Suprapubic skin (tissue), 4 donors: Measurements from ENCODE around the gene RASGEF1C. TPM values are rescaled to one million over a fixed set of nuclear protein-coding genes. Genes with fewer than 3 reads are reported as not detected.
A peak's percentile ranks its signal among the peaks of the same experiment; 100 is the strongest.

Source experiments
- DNase-seq, 2 donors: peaks; one replicate each; pipeline ENCODE4 v3.0.0-alpha.2; 2019; ENCODE audit warnings: low spot score in 2 of 2
- H3K27ac ChIP-seq: fragments of 200-600 bp; sonication (generic); one replicate; pipeline ENCODE4 v1.5.1; 2019
- H3K27me3 ChIP-seq: fragments of 200-600 bp; sonication (generic); one replicate; pipeline ENCODE4 v1.5.1; 2019
- H3K36me3 ChIP-seq: fragments of 200-600 bp; sonication (generic); one replicate; pipeline ENCODE4 v1.5.1; 2019
- H3K4me1 ChIP-seq: fragments of 200-600 bp; sonication (generic); one replicate; pipeline ENCODE4 v1.5.1; 2019
- H3K4me3 ChIP-seq: fragments of 200-600 bp; sonication (generic); one replicate; pipeline ENCODE4 v1.5.1; 2019; ENCODE audit warnings: mild to moderate bottlenecking
- H3K9me3 ChIP-seq: fragments of 200-600 bp; sonication (generic); one replicate; pipeline ENCODE4 v1.5.1; 2019
- CTCF ChIP-seq, 2 donors: fragments of 200-600 bp in 1 of 2; fragments of 450-650 bp in 1 of 2; sonication (generic) in 1 of 2; IDR thresholded peaks; one replicate each; pipeline ENCODE4 v1.5.1; 2016 to 2019; ENCODE audit warnings: antibody characterized with exemption in 2 of 2, mild to moderate bottlenecking in 1 of 2, moderate library complexity in 1 of 2
- EP300 ChIP-seq: sonication (generic); formaldehyde crosslinking; IDR thresholded peaks from one replicate; pipeline ENCODE4 v1.6.1; 2017; ENCODE audit warnings: antibody characterized with exemption
- POLR2A ChIP-seq, 2 donors: fragments of 450-650 bp; IDR thresholded peaks; one replicate each; pipeline ENCODE4 v1.6.1; 2017; ENCODE audit warnings: antibody characterized with exemption in 2 of 2, mild to moderate bottlenecking in 2 of 2, moderate library complexity in 2 of 2
- POLR2AphosphoS5 ChIP-seq, 3 donors: sonication (generic); formaldehyde crosslinking; IDR thresholded peaks; one replicate each; pipeline ENCODE4 v1.6.1; 2017; ENCODE audit warnings: antibody characterized with exemption in 3 of 3
- WGBS: methylation state at CpG from one replicate; pipeline ENCODE4 v1.1.5; 2018; 5-methylcytosine and 5-hydroxymethylcytosine counted together
- total RNA-seq, 4 donors: library from RNA; depleted of rRNA; stranded (reverse); fragments of >200 nt; gene quantifications; one replicate each; pipeline ENCODE4 v1.1.0, GENCODE V29; 2016

RASGEF1C gene
- total RNA-seq, 4 donors from 2014 or later, result 0.64 to 0.89 (median 0.81) TPM

- no peaks in the 10 kb centered on the region for H3K4me1 ChIP-seq
- H3K36me3 ChIP-seq, result no peaks in the 10 kb centered on the region
- TF ChIP-seq POLR2A (IDR thresholded peaks at IDR 0.05), result no peak
- TF ChIP-seq POLR2AphosphoS5 (IDR thresholded peaks at IDR 0.05), result no peak
- no peak for TF ChIP-seq EP300
- no peak for TF ChIP-seq CTCF (IDR thresholded peaks at IDR 0.05)
- H3K9me3 ChIP-seq, result no peaks in the 10 kb centered on the region
- 64% methylated on average over 1 of the region's 6 CpGs for WGBS
- no peaks in the 10 kb centered on the region for H3K27me3 ChIP-seq
- H3K4me3 ChIP-seq, result no peak overlapping the region
- DNase-seq, result peak in 1 of 2 donors; percentile 50
- no peak overlapping the region for H3K27ac ChIP-seq
Measured at GRCh38 chr5:180153991-180154390, 55.0 kb downstream of the RASGEF1C start.

- Histone ChIP-seq H3K27ac (no peak overlapping the region), H3K36me3 (no peaks in the 10 kb centered on the region), H3K4me3 (no peak overlapping the region), H3K27me3 (no peaks in the 10 kb centered on the region), H3K4me1 (no peaks in the 10 kb centered on the region), H3K9me3 (no peaks in the 10 kb centered on the region)
- DNase-seq, result peak in 1 of 2 donors; percentile 31
- TF ChIP-seq POLR2AphosphoS5 (IDR thresholded peaks at IDR 0.05), result no peak
- no peak for TF ChIP-seq CTCF (IDR thresholded peaks at IDR 0.05)
- no peak for TF ChIP-seq POLR2A (IDR thresholded peaks at IDR 0.05)
- 0% methylated on average over 1 of the region's 1 CpG for WGBS
Measured at GRCh38 chr5:180153099-180153498, 55.9 kb downstream of the RASGEF1C start.

- peak in 1 of 2 donors; percentile 38 for DNase-seq
- Histone ChIP-seq H3K27me3 (peaks cover 33% of the 10 kb centered on the region), H3K36me3 (no peaks in the 10 kb centered on the region), H3K4me3 (no peak overlapping the region), H3K4me1 (no peaks in the 10 kb centered on the region), H3K27ac (no peak overlapping the region), H3K9me3 (peaks cover 3% of the 10 kb centered on the region)
- 92% methylated on average over 12 of the region's 16 CpGs for WGBS
- TF ChIP-seq EP300 (no peak), POLR2A (IDR thresholded peaks at IDR 0.05) (no peak), CTCF (IDR thresholded peaks at IDR 0.05) (no peak), POLR2AphosphoS5 (IDR thresholded peaks at IDR 0.05) (no peak)
Measured at GRCh38 chr5:180143656-180144364, 65.2 kb downstream of the RASGEF1C start.

DNA sequence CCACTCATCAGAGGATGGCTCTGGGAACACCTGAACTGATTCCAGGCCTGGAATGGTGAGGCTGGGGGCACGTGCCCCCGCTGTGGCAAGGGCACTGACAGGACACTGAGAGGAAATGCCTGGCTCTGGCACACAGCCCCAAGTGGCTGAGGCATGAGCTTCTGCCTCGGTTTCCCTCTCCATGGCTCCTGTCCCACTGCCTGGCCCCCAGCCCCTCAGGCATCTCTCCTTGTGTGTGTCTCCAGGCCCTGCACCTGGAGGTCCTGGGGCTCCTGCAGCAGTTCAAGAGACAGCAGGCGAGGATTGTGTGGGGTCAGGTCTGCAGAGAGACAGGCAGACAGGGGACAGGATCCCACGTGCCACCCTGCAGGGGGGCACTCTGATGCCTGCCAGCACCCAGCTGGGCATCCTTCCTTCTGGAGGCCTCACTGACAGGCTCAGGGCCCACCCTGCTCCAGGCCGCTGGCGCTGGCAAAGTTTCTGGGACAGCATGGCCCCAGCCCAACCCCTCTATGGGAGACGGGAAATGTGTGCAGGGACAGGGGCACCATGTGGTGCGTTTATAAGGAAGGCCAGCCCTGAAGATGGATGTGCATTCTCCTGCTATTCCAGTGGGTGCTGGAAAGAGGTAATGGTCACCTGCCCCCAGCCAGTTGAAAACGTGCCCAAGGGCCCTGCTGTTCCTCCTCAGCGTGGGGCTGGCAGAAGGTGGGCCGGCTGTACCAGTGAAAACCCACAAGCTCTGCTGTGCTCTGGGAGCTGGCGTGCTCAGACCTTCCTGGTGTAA is 66.0 kb downstream of the RASGEF1C start:
- Histone ChIP-seq H3K4me1 (no peaks in the 10 kb centered on the region), H3K27ac (no peak overlapping the region), H3K36me3 (no peaks in the 10 kb centered on the region), H3K9me3 (peaks cover 3% of the 10 kb centered on the region), H3K27me3 (peaks cover 33% of the 10 kb centered on the region), H3K4me3 (no peak overlapping the region)
- 71% methylated on average over 10 of the region's 13 CpGs for WGBS
- TF ChIP-seq POLR2AphosphoS5 (IDR thresholded peaks at IDR 0.05), result no peak
- no peak for TF ChIP-seq POLR2A (IDR thresholded peaks at IDR 0.05)
- no peak for TF ChIP-seq EP300
- no peak for TF ChIP-seq CTCF (IDR thresholded peaks at IDR 0.05)
- peak; percentile 47 to 48 for DNase-seq

- Histone ChIP-seq H3K4me3 (no peak overlapping the region), H3K4me1 (no peaks in the 10 kb centered on the region), H3K27me3 (peaks cover 41% of the 10 kb centered on the region), H3K27ac (no peak overlapping the region), H3K36me3 (no peaks in the 10 kb centered on the region), H3K9me3 (no peaks in the 10 kb centered on the region)
- 66% methylated on average over 23 of the region's 23 CpGs for WGBS
- peak in 1 of 2 donors; percentile 35 for DNase-seq
- TF ChIP-seq EP300, result no peak
- no peak for TF ChIP-seq POLR2AphosphoS5 (IDR thresholded peaks at IDR 0.05)
- no peak for TF ChIP-seq CTCF (IDR thresholded peaks at IDR 0.05)
- TF ChIP-seq POLR2A (IDR thresholded peaks at IDR 0.05), result no peak
Measured at GRCh38 chr5:180142021-180142765, 66.8 kb downstream of the RASGEF1C start.
